Measurements from ENCODE around the gene ADCY1.

- TF ChIP-seq CTCF (conservative IDR thresholded peaks at IDR 0.05 in 1 of 2, IDR thresholded peaks at IDR 0.05 in 1 of 2; ENCODE audit: extremely low read depth in 1 of 2, insufficient read depth in 1 of 2, low read depth in 1 of 2, low read length in 2 of 2) (no peak), EZH2 (IDR thresholded peaks at IDR 0.05; ENCODE audit: borderline replicate concordance, low read length) (no peak)
Measured at GRCh38 chr7:45656431-45656830, 82.3 kb downstream of the ADCY1 start.
